NCI-H1694 treated with DMSO at 0.1 percent for 48 hours (cell line): ENCODE results near the gene IRAK1.

Experiments used
- DNase-seq: peaks from one replicate; lab custom pipeline; 2025; lab: John Stamatoyannopoulos, UW

IRAK1 gene

GRCh38 chrX:154019633-154020528 is at the start of gene IRAK1:
Gene IRAK1, minus strand, starts transcription at chrX:154019902. Its CDS starts 90 bp downstream, at chrX:154019812.
- no peak for DNase-seq

DNA sequence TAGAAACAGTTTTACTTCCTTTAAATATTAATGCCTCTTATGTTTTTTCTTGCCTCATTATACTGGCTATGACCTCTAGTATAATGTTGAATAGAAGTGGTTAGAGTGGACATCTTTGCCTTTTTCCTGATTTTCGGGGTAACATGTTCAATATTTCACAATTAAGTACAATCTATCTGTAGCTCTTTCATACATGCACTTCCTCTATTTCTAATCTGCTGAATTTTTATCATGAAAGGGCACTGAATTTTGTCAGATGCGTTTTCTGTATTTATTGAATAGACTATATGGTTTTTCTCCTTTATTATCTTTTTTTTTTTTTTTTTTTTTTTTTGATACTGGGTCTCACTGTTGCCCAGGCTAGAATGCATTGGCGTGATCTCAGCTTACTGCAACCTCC is 48.9 kb upstream of the IRAK1 start:
- DNase-seq = no peak

DNA sequence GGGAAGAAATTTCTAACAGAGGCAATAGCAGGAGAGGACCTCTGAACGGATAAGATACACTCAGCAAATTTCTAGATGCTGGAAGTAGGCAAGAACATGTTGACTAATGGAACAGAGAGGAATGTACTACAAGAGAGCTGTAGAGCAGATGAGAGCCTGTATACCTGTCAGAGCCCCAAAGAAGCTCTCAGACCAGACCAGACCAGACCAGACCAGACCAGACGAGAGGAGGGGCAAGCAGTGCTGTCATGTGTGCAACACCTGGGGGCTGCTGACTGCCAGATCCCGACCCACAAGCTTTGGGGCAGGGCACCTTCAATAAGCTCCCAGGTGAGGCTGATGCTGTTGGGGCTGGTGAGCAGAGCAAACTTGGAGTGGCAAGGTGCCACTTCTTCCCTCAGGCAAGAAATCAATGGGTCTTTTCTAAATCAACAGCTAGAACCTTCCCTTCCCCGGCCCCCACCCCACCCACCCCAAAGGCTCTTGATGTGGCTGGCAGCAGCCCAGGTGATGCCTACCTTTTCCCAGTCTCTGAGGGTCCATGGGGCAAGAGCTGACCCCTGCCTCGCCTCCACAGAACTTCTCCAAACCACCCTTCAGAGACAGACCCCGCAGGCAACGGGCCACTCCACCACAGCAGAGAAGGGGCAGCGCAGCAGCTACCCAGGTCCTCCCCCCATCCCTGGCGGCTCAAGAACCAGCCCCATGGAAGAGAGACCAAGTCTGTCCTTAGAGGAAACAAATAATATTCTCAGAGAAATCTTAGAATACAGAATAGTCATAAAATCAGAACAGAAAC is 45.1 kb upstream of the IRAK1 start:
- DNase-seq = no peak

DNA sequence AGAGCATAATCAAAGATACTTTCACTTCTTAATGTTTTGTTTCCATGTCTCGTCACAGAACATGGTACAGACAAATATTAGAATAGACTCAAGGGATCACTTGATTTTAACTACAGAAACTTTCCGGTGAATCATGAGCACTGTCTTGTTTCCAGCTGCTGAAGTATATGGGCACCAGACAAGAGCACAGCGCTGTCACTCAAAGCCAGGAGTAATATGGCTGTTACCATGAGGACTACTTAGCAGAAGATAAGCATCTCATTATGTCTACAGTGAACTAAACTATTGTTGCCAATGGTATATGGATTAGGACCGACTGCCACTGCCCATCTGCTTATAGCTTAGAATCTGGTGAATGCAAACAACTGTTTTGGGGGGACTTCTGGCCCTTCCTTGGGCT is 43.5 kb upstream of the IRAK1 start:
- DNase-seq = no peak

GRCh38 chrX:154061801-154062200 is 42.1 kb upstream of the IRAK1 start:
- DNase-seq = no peak

- DNase-seq = no peak
Observed at GRCh38 chrX:154059729-154060245, 40.1 kb upstream of the IRAK1 start.

GRCh38 chrX:154059231-154059630 is 39.5 kb upstream of the IRAK1 start:
- DNase-seq = no peak

GRCh38 chrX:154058214-154058997 is 38.7 kb upstream of the IRAK1 start:
- no peak for DNase-seq

GRCh38 chrX:154057791-154058190 is 38.1 kb upstream of the IRAK1 start:
- DNase-seq = no peak

DNA sequence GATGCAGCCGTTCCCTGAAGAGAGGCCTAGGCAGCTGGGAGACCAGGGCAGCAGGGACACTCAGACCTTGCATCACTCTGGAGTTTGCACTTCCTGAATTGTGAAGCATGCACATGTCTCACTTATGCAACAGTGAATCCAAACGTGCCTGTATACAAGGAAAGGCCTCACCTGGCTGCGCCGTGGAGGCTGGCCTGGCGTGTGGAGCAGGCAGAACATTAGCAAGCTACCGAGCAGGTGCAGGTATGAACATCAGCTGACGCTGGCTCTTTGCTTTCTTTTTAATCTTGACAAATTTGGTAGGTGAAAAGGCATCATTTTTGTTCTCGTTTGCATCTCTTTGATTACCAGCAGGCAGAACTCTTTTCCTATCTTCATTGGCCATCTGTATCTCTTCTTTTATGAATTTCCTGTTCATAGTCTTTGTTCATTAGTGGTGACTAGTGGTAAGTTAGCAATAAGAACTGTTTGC is 37.1 kb upstream of the IRAK1 start:
- DNase-seq = no peak

- peak; percentile 39 for DNase-seq
Observed at GRCh38 chrX:154051201-154051810, 31.6 kb upstream of the IRAK1 start.

DNA sequence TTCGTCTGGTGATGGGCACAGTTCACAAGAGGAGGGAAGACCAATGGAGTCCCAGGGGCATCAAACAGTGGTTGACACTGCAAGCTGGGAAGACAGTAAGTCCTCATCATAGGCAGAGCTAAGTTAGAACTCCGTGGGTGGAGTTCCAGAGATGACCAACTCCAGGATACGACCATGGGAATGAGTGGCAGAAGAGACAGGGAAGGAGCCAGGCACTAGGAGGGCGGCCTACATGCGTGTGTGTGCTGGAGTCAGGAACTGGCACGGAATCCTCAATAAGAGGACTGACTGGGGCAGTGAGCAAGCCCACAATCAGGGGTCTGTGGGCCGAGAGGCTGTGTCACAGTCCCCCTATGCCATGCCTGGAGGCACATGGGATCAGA is 30.4 kb upstream of the IRAK1 start:
- no peak for DNase-seq

DNA sequence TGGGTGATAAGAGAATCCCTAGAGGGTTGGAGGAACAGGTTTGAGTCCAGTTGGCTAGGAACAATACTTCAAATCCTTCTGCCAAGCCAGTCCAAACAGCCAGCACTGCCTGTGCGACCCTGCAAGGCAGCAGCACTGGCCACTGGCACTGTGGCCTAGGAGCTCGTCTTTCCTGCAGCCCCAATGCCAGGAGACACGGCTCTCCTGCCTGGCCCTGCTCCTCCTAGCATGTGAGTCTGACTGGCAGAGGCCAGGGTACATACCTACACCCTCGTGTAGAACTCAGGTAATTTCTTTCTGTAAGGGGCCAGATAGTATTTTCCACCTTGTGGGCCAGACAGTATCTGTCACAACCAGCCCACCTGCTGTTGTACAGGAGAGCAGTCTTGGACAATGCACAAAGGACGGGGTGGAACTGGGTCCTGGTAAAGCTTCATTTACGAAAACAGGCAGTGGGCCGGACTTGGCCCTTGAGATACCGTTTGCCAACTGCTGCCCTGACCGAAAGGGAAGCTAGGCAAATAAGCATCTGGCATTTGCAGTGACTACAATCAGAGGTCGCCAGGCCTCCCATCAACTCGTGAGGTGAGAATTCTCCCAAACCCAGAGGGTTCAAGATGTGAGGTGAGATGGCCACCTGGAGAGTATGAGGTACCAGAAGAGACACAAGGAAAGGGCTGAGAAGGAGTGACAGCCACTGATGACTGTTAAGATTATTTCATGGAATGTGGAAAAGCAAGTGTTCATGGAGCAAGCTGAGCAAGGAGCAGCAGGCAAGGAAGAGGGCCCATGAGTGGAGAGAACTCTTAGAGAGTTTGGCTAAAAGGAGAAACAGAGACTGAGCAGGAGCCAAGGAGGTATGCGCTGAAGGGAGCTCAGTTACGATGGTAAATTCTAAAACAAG is 29.8 kb upstream of the IRAK1 start:
- no peak for DNase-seq

GRCh38 chrX:154048398-154048797 is 28.7 kb upstream of the IRAK1 start:
- DNase-seq = no peak

DNA sequence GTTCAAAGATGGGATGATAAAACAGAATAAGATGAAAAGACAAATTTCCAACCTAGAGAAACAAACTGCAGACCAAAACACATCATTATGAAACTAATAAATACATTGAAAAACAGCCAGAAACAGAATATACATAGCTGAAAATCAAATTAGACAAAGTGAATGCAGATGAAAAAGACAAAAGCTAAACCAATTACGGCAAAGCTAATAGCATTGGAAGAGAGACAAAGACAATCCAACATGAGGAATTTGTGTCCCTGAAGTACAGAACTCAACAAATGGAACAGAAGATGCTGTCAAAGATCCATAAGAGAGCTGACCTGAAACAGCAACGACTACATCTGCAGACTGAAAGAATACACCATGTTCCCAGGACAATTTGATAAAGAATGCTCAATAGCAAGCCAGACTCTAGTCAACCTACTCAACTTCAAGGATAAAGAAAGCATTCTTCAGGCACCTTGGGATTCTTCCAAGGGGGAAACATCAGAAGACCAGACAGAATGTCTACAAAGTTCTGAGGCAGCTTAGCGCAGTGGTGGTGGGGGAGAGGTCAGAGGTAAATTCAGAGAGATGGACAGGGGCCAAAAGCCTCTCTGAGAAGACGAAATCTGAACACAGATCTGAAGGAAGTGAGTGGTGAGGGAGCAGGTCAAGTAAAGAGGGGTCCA is 27.4 kb upstream of the IRAK1 start:
- DNase-seq = no peak

DNA sequence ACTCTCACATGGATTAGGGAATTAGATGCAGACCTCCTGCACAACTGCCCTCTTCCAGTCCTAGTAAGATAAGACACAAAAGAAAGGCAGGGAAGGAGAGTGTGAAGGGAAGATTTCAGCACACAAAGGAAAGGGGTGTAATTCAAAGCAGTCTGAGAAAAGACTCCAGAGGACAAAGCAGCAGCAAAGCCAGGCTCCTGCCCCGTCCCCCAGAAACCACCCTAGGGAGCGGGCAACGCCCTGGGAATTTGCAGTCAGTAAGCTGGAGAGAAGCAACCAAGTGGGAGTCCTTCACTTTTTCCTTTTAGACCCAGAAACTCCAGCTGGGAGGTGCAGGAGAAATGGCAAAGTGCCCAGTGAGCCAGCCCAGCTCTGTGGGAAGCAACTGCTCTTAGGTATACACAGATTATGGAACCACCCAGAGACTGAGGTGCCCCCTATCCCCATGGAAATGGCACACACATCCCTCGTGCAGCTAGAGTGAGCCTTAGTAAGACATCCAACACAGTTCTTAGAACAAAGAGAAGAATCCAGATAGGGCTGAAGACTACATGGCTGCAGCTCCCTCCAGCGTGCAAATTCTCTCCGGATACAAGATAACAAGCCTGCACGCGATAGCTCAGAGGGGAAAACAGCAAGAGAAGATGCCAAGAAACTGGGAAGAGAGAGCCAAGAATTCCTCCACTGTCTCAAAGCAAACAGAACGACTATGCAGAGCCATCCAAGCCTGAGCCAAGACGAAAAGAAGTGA is 26.5 kb upstream of the IRAK1 start:
- DNase-seq = no peak

GRCh38 chrX:154044091-154044490 is 24.4 kb upstream of the IRAK1 start:
- DNase-seq = no peak

DNA sequence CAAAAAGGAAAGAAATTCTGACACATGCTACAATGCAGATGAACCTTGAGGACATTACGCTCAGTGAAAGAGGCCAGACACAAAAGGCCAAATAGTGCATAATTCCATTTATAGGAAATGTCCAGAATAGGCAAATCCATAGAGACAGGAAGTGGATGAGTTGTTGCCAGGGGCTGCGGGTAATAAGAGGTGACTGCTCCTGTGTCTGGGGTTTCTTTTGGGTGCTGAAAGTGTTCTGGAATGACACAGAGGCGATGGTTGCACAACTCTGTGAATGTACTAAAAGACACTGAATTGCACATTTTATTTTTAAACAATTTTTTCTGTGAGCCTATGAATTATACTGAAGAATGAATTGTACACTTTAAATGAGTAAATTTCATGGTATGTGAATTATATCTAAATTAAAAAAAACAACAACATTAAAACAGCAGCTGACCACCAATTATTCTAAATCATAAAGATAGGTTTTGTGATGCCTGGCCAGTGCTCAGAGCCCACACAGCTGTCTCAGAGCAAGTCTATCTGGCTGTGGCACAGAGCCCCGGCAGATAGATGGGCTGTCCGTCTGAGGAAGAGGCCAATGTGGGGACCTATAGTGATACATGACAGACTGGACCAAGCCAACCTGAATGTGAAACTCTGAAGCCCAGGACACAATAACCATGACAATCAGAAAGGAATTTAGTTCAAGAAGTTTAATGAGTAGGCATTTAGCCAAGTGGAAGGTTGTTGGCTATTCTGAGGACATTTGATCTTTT is 23.5 kb upstream of the IRAK1 start:
- DNase-seq = no peak
